GM18526 (cell line): ENCODE measurements around the gene MTUS2.

ENCODE experiments used
- POLR2A ChIP-seq: IDR thresholded peaks from 3 replicates; pipeline ENCODE4 v1.6.1; 2011; ENCODE audit not compliant: insufficient read length; ENCODE audit errors: extremely low read depth

The MTUS2 gene

DNA sequence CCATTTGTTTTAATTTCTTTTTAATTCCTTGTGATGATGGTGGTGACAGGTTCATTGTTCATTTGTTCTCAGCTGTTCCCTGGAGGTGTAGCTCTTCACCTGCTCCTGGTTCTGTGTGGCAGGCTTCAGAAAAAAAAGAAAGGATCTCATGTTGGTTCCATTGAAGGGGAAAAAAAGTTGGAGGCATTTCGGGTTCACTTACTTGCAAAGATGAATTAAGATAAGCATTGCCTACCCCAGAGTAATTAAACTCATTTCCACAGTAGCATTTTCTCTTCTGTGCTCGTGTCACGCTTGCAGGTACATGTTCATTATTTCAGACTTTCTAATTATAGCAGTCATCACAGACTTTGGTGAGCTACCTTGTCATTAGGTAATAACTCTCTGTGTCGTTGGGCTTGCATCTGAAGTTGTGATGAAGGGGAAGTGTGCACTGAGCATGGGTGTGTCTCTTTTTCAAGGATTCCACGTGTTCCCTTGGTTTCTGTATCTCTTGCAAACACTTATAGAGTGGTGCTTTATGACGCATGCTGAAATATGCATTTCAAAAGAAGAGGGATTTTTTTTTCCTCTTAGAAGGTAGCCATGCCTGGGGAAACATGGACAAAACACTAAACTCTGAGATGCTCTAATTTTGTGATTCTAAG, 69.1 kb downstream of the MTUS2 start:
- no peak for TF ChIP-seq POLR2A

DNA sequence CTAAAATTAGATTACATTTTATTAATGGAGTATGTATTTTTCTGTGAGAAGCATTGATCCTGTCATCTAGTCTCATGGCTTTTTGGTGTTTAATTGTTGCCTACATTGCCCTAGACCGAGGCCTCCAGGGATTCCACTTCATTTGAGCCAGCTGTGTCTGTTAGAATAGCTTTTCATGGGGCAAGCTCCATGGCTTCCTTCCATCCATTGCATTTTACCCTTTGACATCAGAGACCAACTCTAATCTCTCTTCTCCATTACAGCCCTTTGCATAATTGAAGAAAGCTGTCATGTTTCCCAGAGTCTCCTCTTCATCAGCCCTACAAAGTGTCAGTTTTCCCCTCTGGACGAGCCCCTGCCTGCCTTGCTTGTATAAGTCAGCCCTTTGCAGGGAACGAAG, 70.6 kb downstream of the MTUS2 start:
- no peak for TF ChIP-seq POLR2A

DNA sequence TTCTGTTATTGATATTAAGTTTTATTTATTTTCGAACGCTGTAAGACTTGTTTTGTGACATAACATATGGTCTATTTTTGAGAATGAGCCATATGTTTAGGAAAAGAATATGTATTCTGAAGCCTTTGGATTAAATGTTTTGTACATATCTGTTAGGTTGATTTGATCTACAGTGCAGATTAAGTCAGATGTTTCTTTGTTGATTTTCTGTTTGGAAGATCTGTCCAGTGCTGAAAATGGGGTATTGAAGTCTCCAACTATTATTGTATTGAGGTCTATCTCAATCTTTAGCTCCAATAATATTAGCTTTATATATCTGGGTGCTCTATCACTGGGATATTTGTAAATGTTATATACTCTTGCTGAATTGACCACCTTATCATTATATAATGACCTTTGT, 97.9 kb downstream of the MTUS2 start:
- TF ChIP-seq POLR2A: no peak

DNA sequence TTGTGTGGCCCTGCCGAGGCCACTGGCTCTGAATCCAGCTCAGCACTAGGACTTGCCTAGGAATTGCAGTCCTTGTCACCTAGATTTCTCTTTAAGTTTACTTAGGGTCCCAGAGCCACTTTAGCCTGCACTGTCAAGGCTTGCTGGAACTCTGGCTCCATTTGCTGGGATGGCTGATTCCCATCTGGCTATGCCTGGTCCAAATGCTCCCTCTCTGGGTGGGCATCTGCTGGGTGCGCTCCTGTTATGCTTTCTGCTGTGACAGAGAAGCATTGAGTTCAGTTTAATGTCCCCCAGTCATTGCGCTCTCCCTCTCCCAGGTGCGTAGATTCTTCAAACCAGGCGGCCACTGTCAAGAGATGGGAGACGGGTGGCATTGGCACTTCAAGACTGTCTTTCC, 102.2 kb downstream of the MTUS2 start:
- no peak for TF ChIP-seq POLR2A

DNA sequence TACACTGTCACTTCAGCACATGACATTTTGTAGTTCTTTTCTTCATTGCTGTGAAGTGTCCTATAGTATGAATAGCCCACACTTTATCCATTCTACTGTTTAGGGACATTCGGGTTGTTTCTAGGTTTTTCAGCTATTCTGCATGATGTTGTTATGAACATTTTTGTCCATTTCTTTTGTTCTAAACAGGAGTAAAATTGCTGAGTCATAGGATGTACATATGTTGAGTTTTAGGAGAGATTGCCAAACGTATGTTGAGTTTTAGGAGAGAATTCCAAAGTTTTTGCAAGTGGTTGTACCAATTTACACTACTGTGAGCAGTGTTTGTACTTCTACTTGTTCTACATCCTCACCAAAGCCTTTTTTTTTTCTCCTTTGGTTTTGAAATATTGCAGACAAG, 115.0 kb downstream of the MTUS2 start:
- TF ChIP-seq POLR2A: no peak

DNA sequence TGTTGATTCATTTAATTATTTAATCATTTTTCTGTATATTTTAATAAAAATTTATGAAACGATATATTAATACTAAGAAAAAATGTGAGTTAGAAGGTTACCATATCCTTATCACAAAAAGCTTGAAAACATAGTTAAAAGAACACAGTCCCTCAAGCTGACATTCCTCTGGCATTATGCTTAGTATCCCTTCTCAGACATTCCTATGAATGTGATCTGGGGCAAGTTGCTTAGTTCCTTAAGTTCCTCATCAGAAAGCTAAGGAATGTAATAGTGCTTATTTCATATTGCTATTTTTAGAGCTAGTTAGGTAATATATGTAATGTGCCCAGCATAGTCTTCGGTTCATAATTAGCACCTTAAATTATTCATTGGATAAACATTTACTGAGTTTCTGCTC, 122.8 kb downstream of the MTUS2 start:
- TF ChIP-seq POLR2A: no peak

DNA sequence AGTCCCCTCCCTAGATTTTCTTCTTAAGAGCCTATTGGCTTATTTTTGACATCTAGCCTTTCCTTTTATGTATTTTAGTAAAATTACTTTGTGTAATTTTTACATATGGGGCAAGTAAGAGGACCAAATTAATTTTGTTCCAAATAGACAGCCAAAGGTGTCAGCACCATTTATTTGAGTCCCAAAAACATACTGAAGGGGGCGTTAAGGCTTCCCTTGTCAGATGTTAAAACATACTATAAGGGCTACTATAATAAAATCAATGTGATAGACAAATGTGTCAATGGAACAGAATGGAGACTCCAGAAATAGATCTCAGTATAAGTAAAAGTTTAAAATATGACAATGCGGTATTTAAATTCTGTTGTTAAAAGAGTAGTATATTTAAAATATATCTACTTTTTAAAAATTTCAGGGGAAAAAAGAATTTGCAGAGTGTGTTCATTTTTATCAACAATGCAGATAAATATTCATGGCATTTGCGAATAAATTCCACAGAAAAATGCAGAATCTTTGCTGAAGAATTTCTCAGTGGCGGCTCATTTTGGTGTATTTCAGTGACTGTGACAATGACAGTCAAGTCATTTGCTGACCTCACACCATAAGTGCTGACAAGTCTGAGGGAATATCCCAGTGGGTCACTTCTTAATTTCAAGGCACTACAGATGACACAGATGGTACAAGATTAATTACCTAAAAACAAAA, 133.7 kb downstream of the MTUS2 start:
- TF ChIP-seq POLR2A: no peak

DNA sequence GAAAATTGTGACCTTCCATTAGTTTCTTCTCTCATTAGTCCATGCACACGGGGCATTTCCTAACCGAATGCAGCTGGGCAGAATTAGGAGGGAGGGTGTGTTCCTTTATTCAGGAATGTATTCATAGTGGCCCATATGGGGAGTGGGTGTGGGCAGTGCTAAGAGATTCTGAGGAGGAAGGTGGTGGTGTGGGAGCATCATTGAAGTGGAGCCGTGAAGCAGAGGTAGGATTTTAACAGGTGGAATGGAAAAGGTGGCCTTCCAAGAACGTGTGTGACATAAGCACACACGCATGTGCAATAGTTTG, 134.2 kb downstream of the MTUS2 start:
- no peak for TF ChIP-seq POLR2A

DNA sequence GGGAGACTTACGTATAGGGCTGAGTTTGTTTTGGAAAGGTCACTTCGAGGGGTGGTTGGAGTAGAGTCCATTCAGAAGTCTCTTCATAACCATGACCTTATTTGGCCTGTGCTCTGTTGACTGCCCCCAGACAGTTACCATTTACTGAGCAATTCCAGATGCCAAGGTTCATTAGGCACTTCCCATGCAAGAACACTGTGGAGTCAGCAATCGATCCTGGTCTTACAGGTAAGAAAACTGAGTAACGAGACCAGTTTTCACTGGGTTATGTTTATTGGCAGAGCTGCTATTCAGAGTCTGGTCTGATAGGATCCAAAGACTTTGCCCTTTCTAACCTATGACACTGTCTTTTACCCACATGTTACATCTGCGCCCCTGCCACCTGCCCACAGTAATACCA, 134.7 kb downstream of the MTUS2 start:
- TF ChIP-seq POLR2A: no peak

DNA sequence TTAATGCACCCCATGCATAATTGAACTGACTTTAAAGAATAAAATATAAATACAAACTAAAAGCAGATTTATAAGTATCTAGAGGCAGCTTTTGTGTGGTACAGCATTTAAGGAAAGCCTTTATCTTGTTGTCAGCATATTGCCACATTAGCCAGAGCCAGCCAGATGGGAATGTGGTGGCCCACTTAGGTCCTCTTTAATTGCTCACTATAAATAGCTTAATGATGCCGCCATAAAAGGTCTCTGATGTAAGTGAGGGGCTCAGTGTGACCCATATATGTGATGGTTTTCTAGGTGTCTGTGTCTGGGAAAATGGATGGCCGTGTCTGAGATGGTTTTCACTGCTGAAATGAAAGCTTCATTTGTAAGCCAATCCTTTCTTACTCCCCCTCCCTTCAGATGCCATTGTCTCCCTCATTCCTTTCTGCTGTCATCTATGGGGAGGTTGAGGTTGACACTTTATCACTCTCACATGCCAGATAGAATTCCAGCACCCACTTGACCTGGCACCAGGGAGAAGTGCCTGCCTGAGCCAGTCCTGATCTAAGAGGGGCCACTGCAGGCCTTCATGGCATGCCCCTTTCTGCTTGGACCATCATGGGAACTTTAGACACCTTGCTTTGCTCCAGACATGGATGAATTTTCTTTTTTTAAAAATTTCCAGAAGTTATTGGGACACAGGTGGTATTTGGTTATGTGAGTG, 135.3 kb downstream of the MTUS2 start:
- TF ChIP-seq POLR2A: no peak

DNA sequence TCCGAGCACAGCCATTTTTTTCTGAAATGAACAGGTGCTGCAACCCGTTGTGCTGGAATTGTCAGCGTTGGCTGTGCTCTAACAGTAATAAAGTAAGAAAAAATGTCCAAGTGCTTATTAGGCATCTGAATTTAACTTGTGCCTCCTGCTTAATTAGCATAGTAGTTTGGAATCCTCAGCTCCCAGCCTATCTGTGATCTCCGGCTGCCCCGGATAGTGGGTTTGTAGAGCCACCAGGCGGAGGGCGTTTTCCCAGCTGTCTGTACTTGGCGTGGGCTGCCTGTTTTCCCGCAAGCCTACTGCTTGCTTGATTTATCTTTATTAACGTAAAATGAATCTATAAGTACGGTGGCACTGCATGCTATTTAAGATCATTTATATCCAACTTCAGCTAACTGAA, 137.9 kb downstream of the MTUS2 start:
- TF ChIP-seq POLR2A: no peak

DNA sequence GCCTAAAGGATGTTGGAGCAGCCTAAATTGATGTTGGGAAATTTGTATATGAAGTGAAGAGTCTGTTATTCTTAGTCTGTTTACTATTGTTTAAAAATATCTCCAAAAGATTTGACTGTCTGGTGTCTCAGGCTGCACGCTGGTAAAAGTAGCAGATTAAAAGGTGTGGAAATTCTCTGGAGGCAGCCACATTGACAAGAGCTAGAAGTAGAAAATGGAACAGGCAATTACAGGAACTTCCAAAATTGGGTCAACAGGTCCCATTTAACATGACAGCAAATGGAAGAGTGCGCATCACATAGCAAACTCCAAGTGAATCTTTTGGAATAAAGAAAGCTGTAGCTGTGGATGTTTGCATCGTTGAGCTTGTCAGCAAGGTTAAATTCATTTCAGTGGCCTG, 138.3 kb downstream of the MTUS2 start:
- TF ChIP-seq POLR2A: no peak

DNA sequence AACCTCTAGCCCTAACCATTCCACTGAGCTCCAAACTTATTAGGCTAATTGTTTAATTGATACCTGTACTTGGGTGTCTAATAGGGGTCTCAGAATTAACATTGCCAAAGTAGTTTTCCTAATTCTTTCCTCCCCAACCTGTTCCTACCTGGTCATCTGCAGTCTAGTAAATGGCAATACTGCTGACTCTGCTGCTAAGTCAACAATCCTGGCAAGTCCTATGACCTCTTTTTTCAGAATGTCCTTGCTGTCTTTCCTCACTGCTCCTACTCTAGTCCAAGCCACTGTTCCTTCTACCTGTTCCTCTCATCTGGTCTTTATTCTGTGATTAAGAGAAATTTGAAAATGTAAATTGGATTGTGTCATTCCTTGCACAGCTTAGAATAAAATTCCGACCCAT, 143.9 kb downstream of the MTUS2 start:
- TF ChIP-seq POLR2A: no peak

DNA sequence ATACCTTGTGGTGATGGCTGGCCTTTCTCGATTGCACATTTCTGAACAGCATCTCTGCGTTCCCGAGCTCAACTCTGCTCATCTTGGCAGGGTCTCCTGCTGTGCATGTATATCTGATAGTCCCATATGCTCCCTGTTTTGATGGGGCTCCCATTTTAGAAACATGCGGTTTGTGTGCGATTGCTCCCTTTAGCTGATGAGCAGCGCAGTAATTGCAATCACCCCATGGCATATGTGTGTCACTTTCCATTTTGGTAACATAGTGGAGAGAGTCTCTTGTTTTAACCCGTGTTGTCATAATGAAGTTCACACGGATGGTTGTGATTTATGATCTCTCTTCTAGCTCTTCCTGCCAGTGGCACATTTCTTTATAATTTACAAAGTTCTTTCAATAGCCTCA, 144.7 kb downstream of the MTUS2 start:
- no peak for TF ChIP-seq POLR2A

DNA sequence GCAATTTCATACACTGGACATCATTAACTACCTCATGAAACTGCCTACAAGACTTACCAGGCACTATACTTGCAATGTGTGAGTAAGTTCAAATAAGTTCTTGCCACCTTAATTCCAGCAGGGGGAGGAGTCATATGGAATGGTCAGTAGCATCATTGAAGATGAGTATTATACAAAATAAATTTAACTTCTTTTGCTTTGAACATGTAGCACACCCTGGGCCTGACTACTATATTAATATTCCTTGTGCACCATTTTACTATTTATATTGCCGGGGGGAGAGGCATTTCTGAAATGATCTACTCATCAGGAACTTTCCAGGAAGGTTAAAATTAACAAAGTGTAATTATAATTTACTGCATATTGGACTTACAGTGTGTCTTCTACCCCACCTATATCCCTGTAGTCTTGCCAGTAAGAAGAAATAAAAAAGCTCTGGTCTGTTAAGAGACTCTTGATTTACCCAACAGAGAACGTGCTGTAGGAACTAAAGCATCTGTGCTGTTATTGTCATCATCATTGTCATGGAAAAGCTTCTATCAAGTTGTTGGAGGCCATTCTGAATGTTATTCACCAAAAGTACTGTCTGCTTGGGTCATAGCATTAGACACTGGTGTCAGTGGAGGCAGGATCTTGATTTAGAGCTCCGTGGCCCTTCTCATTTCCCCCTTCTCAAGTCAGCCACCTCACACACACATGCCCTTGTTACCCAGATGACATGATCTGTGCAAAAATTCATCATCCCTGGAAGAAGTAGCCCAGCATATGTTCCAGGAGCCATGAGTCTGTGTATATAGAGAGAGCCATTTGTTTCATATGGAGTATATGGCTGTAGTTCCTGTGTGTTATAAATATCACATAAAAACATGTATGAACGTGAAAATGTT, 147.1 kb downstream of the MTUS2 start:
- TF ChIP-seq POLR2A: no peak

DNA sequence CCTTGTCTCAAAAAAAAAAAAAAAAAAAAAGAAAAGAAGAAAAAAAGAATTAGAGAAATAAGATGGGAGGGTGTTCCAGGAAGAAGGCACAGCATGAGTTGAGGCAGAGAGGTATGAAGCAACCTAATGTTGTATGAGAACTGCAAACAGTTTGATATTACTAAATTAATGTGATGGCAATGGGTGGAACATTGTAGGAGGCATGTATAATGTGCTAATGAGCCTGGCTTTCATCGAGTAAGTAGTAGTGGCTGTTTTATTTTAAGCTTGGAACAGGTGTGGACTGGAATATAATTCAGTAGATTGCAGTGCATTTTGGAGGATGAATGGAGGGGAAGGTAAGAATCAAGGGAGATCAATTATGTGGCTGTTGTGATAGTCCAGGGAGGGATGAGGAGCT, 156.1 kb downstream of the MTUS2 start:
- TF ChIP-seq POLR2A: no peak

DNA sequence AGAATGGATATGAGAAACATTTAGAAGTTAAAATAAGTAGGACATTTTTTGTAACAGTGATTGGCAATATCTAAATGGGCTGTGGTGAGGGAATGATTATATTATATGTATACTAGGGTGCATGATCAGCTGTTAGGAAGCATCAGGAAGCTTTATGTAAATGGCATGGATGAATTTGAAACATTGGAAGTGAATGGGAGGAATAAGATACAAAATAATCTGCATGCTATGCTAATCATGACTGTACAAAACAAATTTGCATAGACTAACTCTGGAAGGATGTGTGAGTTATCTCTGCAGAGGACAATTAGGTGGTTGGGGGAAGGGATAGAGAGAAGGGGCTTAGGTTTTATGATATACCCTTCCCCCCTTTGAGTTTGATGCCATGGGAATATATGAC, 156.5 kb downstream of the MTUS2 start:
- no peak for TF ChIP-seq POLR2A
